Stimulated activated CD8-positive, alpha-beta memory T cell treated with anti-CD3 and anti-CD28 coated beads, Interleukin-12 subunit alpha, Interleukin-12 subunit beta, amount 100 ng/mL, for 4 hours (primary cell): ENCODE data around the gene GCNT2.
"Not testable (repeated sequence)": the region's sequence is repeated elsewhere in the genome, so short reads cannot be mapped to it uniquely, and the experiment has no call there.

Experiments
- DNase-seq: peaks from one replicate; pipeline ENCODE4 v3.0.0-alpha.2; 2020; ENCODE audit warnings: low read depth

The GCNT2 gene

GRCh38 chr6:10521104-10521808 lies at the start of gene GCNT2:
Gene GCNT2 (plus strand): TSS chr6:10521351. CDS start chr6:10528912, 7,561 bp downstream.
- DNase-seq = no peak

GRCh38 chr6:10472634-10473033 lies 48.5 kb upstream of the GCNT2 start:
- no peak for DNase-seq

GRCh38 chr6:10478187-10479040 lies 42.7 kb upstream of the GCNT2 start:
- no peak for DNase-seq

GRCh38 chr6:10479939-10480700 lies 41.0 kb upstream of the GCNT2 start:
- no peak for DNase-seq

GRCh38 chr6:10481101-10481500 lies 40.0 kb upstream of the GCNT2 start:
- DNase-seq = no peak

- DNase-seq = no peak
Observed at GRCh38 chr6:10482636-10483257, 38.4 kb upstream of the GCNT2 start.

GRCh38 chr6:10484912-10485311 lies 36.2 kb upstream of the GCNT2 start:
- no peak for DNase-seq

- DNase-seq = no peak
Observed at GRCh38 chr6:10485406-10485805, 35.7 kb upstream of the GCNT2 start.

- DNase-seq = no peak
Observed at GRCh38 chr6:10486215-10486614, 34.9 kb upstream of the GCNT2 start.

GRCh38 chr6:10486944-10487588 lies 34.1 kb upstream of the GCNT2 start:
- DNase-seq = not testable (repeated sequence)

GRCh38 chr6:10487668-10488327 lies 33.4 kb upstream of the GCNT2 start:
- no peak for DNase-seq

- no peak for DNase-seq
Observed at GRCh38 chr6:10491463-10491862, 29.7 kb upstream of the GCNT2 start.

- not testable (repeated sequence) for DNase-seq
Observed at GRCh38 chr6:10491905-10492304, 29.2 kb upstream of the GCNT2 start.

- no peak for DNase-seq
Observed at GRCh38 chr6:10495029-10495428, 26.1 kb upstream of the GCNT2 start.

- DNase-seq = no peak
Observed at GRCh38 chr6:10505529-10505928, 15.6 kb upstream of the GCNT2 start.

GRCh38 chr6:10507298-10507697 lies 13.9 kb upstream of the GCNT2 start:
- no peak for DNase-seq

GRCh38 chr6:10507715-10508114 lies 13.4 kb upstream of the GCNT2 start:
- no peak for DNase-seq

- no peak for DNase-seq
Observed at GRCh38 chr6:10510592-10511367, 10.4 kb upstream of the GCNT2 start.

GRCh38 chr6:10511477-10511876 lies 9.7 kb upstream of the GCNT2 start:
- no peak for DNase-seq

- DNase-seq = no peak
Observed at GRCh38 chr6:10513544-10513943, 7.6 kb upstream of the GCNT2 start.
